ENCODE results near the gene AMOTL2.

Gene AMOTL2

DNA sequence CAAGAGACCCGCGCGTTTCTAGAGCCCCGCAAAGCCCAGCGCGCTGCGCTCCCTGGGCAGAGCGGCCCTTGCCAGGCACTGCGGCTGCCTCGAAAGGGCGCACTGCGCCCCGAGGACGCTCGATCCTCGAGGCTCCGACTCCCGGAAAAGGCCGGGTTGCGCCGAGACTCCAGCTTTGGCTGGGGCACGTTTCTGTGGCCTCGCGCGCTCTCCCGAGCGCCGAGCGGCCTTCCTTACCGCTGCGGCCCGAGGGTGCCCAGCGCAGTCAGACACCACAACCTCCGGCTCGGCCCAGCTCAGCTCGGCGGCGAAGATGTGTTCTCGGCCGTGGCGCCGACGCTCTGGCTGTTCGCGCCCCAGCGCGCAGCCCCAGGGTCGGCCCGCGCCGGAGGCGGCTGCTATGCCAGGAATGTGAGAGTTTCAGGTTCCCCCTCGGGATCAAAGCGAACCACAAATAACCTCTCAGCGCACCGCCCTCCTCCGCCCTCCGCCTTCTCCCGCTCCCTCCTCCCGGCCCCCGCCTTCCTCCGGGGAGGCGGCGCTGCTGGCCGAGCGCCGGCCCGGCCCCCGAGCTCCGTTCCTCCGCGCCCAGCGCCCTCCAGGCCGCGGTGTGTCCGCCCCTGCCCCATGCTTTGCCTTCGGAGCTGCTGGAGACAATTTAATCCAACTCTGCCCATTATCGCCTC, at the start of gene AMOTL2:
Gene AMOTL2, minus strand, starts transcription at position 343 of the 686 bp plus-strand sequence. CDS start 3,014 bp downstream, outside the sequence.
- DNase-seq (ENCODE audit: low spot score) = peak; percentile 95

DNA sequence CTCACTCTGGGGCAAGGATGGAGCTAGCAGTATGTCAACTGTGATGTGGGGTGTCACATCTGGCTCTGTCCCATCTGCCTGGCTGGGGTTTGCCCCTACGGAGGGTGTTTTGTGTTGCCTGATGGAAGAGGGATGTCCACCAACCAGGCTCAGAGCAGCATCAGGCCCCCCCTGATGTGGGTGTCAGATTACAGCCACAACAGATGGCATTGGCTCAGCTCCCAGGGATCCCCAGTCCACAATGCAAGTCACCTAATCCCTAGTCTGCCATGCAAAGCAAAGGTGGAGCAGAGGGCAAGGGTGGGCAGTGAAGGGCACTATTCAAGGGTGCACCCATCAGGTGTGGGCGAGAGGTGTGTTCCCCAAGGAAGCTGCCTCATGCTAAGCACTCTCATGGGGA, 48.9 kb upstream of the AMOTL2 start:
- peak; percentile 90 for DNase-seq (ENCODE audit: low spot score)

GRCh38 chr3:134419960-134420321, 45.7 kb upstream of the AMOTL2 start:
- DNase-seq (ENCODE audit: low spot score) = no peak

GRCh38 chr3:134419214-134419959, 45.1 kb upstream of the AMOTL2 start:
- DNase-seq (ENCODE audit: low spot score) = no peak

DNA sequence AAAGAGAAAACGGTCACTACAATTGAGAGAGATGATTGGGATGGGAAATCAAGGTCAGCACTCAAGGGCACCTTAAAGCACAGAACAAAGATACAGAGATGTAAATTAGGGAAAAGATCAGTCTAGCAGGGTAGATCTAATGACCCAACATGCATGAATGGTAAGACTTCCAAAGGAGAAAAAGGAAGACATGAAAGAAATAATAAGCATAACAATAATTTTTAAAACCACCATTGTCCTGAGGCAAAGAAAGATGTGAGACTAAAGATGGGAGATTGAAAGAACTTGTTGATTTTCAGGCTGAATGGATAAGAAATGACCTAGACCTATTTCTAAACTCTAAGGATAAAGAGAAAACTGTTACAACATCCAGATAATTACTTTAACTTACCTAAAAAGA, 34.8 kb upstream of the AMOTL2 start:
- DNase-seq (ENCODE audit: low spot score) = no peak

GRCh38 chr3:134407239-134407625, 33.0 kb upstream of the AMOTL2 start:
- no peak for DNase-seq (ENCODE audit: low spot score)

DNA sequence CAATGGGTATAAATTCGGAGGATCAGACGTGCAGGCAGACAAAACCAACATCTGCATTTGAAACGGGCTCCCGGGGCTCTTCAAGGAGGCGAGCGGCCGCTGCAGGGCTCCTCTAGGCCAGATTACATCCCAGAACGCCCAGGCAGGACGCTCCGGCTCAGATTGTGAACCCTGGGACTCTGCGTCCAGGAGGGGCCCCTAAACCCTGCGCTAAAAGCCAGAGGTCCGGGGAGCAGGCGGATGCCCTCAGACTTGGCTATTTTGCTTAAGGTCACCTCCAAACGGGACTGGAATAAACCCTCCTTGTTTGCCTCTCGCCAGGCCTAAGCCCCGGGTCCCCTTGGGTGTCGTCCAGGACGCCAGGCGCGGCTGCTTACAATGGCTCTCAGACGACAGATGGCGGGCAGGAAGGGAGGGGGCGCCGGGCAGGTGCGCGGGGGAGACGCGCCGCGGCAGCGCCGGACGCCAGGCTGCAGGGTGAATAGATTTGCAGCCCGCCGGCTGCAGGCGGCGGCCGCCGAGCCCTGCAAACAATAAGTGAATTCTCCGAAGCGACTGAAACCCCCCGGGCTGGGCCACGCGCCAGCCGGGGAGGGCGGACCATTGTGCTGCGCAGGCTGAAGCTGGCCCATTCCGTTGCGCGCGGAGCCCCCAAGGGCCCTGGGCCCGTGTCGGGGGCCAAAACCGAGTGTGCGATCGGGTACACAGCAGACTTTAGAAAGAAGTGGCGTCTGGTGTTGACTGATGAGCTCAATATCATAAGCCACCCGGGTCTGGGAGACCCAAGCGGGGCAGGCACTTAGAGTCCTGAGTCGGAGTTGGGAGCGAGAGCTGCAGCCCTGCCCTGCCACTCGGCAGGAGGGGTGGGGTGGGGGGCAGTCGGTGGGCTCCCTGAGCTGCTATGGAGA, 32.3 kb upstream of the AMOTL2 start:
- DNase-seq (ENCODE audit: low spot score) = peak; percentile 96

GRCh38 chr3:134404366-134404885, 30.2 kb upstream of the AMOTL2 start:
- no peak for DNase-seq (ENCODE audit: low spot score)

DNA sequence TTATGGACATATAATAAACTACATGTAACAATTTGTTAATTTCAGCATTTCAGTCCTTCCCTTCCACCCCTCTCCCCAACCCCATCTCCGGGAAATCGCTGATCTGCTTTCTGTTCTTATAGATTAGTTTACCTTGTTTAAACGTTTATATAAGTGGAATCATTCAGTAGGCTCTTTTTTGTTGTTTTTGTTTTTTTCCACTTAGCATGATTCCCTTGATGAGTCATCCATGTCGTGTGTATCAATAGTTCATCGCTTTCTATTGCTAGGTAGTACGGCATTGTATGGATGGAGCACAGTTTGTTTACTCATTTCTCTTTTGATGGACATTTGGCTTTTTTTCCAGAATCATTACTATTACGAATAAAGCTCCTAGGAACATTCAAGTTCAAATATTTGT, 23.5 kb upstream of the AMOTL2 start:
- DNase-seq (ENCODE audit: low spot score) = no peak

GRCh38 chr3:134395103-134395502, 20.9 kb upstream of the AMOTL2 start:
- DNase-seq (ENCODE audit: low spot score) = no peak

GRCh38 chr3:134394380-134394779, 20.1 kb upstream of the AMOTL2 start:
- DNase-seq (ENCODE audit: low spot score) = no peak

DNA sequence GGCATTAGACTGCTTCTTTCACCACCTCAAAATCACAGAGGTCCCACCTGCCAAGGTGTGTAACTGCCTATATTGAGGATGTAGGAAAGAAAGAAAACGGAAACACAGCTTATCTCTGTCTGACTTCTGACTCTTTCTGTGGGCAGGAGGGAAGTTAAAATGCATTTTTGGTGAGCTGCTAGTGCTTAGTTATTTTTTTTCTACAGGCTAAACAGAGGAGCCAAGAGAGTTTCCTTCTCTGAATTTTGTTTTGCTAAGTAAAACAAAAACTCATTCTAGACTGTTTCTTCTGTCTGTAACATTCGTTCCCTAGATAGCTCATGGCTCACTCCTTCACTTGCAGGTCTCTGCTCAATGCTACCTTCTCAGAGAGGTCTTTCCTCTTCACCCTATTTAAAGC, 18.8 kb upstream of the AMOTL2 start:
- no peak for DNase-seq (ENCODE audit: low spot score)

- DNase-seq (ENCODE audit: low spot score) = no peak
Observed at GRCh38 chr3:134392336-134392983, 18.2 kb upstream of the AMOTL2 start.

DNA sequence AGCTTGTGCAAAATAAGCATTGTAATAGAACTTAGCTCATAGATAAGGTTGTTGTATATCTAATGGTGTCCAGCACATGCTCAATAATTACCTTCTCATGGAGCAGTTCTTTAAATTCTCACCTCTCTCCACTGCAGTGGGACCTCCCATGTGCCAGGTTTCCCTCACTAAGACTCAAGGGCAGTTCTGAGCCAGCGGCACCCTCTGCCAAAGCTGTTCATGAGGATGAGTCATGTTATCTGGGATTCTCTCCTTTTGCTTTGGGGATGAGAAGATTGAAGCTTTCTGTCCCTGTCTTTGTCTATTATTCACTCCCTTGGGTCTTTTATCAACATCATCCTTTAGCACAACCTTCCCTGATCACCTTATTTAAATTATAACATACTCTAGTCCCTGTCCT, 15.6 kb upstream of the AMOTL2 start:
- DNase-seq (ENCODE audit: low spot score) = no peak

DNA sequence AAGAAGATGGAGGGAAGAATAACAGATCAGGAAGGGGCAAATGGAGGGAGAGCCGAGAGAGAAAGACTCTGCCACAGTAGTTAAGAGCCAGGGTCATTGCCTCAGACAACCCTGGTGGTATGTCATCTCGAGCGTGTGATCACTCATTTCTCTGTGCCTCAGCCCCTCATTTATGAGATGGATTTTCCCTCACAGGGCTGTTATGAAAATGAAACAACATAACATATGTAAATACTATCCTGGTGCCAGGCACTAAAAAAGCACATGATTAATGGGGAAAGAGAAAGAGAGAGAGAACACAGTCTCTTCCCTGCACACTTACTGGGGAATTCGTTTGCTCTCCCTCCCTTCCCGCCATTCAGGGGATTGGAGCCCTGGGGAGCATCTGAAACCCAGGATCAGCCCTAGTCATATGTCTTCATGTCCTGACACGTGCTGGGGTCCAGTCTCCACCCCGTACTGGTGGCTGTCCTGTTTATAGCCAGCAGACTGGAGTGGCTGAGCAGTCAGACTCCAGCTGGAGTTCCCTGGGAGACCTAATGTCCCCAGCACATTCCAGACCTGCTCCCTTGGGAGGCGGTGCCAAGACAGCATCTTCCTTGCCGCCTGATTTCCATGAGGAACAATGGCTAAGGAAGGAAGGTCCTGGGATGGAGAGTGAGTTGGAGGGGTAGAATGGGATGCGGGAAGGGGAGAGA, 14.7 kb upstream of the AMOTL2 start:
- peak; percentile 15 for DNase-seq (ENCODE audit: low spot score)

DNA sequence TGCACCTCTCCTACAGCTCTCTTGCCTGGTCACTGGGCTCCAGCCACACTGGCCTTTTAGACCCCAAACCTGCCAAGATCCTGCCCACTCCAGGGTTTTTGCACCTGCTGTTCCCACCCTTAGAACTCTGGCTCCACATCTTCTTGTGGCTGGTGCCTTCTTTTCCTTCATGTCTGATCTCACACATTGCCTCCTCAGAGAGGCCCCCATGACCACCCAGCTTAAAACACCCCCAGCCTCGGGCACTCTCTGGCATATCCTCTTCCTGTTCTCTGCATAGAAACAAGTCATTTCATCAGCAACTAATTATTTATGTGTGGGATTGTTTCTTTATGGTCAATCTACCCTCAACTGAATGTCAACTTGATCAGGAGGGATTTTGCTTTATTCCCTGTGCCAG, 14.0 kb upstream of the AMOTL2 start:
- DNase-seq (ENCODE audit: low spot score) = no peak

DNA sequence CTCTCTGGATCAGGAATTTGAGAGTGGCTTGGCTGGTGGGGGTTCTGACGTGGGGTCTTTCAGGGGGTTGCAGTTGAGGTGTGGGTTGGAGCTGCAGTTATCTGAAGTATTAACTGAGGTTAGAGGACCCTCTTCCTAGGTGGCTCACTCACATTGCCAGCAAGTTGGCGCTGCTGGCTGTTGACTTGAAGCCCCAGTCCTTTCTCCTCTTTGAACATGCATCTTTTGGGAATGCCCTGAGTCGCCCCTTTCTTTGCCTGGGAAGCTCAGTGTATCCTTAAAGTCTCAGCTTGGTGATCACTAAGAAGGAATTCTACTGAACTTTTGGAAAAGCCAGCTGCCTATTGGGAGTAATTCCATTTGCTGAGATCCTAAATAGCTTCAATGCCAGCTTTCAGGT, 13.0 kb upstream of the AMOTL2 start:
- no peak for DNase-seq (ENCODE audit: low spot score)

GRCh38 chr3:134384963-134385362, 10.7 kb upstream of the AMOTL2 start:
- DNase-seq (ENCODE audit: low spot score) = no peak

DNA sequence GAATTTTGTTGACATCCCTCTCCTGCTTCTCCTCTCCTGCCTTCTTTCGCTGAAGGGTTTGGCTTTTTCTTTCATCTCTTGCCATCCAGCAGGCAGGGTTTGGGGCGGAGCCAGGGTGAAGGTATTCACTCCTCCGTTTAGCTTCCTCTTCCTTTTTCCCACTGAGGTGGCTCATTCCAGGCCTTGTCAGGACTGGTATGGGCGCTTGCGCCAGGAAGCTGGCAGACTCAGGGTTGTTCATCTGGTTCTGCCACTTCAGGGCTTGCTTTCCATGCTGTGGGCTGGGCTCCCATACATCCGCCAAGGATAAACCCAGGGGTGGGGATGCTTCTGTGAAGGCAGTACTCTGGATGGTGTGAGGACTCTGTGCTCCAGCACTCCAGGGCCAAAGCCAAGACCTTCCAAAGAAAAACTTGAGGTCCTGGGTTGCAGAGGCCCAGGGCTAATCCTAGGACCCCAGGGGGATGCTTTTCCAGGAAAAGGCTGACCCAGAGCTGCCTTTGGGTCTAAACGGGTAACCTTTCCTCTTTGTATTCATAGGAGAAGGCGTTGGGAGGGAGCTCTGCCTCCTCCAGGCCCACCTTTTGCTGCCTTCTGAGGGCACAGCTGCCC, 7.7 kb upstream of the AMOTL2 start:
- DNase-seq (ENCODE audit: low spot score) = no peak

DNA sequence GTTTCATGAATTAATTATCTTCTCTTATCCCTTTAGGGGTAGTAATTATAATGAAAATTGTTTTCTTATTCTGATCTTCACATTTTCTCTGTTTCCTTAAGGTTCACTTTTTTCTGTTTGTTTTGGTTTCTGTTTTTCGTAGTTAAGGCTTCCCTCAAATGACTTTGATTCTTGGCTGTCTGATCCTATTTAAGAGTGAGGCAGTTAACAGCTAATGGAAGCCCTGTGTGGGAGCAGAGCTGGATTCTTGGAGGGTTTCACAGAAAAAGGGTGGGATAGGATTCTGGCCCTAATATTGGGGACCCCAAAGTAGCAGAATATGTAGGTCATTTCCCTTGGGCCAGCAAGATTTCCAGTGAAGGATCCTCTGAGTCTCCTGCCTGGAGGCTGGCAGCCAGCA, 6.8 kb upstream of the AMOTL2 start:
- DNase-seq (ENCODE audit: low spot score) = no peak

- no peak for DNase-seq (ENCODE audit: low spot score)
Observed at GRCh38 chr3:134380249-134380648, 6.0 kb upstream of the AMOTL2 start.

All from D341Med (cell line).